KBM-7 (cell line): Measurements from ENCODE around the gene OPCML.

ENCODE experiments used
- DNase-seq: peaks from one replicate; pipeline ENCODE4 v3.0.0-alpha.2; 2015
- in situ Hi-C: fragments of 300-500 bp; cut with MboI; formaldehyde crosslinking; loops from 2 replicates; pipeline ENCODE4 v1.14.3; 2020; ENCODE audit warnings: low sequenced_read_pairs, low pct_unique_long_range_greater_than_20kb, mixed read lengths

OPCML gene

DNA sequence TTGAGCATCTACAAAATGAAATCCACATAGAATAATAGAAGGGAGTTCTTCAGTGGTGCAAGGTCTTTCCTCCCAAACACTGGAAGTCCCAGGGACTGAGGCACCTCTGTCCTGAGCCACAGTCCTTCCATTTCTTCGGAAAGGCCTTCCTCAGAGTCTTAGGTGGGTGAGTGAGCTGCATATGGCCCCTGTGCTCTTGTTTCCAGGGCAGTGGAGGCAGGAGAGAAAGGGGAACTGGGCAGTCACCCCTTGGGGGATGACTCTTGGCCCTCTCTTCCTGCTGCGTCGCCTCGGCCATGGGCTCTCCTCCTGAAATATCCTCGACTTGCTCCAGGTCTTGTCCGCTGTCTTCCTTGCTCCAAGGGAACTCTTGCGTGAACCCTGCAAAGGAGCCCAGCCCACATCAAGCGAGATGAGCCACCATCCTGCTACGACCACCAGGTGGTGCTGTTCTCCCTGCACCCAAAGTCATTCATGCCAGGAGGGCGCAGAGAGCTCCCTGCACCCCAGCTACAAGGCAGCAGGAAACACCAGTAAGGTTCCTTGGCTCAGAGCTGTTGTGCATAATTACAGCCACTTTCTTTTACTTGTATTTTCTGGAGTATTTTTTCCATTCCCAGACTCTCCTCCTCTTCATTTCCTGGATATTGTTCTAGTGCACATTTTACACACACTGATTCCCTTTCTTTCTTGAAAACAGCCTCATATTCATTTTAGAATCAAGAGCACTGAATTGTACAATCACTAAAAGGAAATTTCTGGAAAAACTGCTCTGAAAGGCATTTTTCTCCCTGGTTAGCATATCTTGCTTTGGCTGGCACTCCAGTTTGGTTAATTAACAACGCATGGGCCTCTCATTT lies 397.8 kb downstream of the OPCML start:
- peak; percentile 79 for DNase-seq
- in situ Hi-C loops = loop anchor here (25.0 kb wide), 1 partner anchor 703 kb away; the partner anchor contains the start of gene SPATA19

DNA sequence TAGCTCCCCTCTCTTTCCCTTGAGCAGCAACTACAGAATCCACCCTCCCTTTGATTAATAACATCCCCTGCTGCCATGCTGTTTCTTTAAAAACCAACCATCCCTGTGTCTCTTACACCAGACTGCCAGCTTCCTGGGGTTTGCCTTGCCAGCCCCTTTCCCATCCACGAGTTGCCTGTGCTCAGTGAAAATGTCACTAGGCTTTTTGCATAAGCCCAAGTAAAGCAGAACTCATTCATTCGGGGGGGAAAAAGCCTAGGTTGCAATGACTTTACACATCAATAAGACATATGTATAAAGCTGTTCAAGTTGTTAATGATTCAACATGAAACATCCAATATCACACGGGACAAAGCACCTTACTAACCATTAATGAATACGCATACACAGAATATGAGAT lies 398.7 kb downstream of the OPCML start:
- in situ Hi-C loops = loop anchor here (25.0 kb wide), 1 partner anchor 704 kb away; the partner anchor contains the start of gene SPATA19
- no peak for DNase-seq

DNA sequence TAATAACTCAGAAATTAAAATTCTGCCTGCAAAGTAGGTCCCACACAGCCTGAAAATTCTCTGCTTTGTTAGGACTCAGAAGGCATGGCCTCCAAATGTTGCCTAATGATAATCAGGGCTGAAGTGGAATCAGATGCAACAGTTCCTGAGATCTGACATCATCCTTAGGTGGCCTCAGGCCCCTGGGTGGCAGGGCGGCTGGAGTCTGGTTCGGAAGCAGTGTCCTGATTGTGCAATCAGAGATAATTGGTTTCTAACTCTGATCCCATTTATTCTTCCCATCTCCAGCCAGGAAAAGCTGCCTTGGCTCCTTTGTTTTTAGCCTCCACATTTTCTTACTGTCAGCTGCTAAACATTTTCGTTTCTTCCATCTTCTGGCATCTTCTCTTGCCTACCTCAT lies 399.3 kb downstream of the OPCML start:
- in situ Hi-C loops = loop anchor here (25.0 kb wide), 1 partner anchor 704 kb away; the partner anchor contains the start of gene SPATA19

DNA sequence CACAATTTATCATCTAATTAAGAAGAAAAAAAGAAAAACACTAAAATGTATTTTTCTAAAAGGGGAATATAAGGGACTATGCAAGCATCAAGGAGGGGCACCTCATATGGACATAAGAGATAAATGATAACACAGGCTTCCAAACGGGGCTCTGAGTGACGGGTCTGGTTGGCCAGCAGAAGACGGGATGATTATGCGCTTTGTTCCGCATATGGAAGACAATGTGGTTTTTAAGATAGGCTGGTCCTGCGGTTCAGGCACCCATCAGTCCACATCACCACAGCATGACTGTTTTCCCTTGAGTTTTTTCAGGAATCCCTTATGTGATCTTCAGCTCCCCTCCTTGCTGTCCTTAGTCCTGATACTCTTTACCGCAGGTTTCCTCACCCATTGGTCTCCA lies 404.6 kb downstream of the OPCML start:
- in situ Hi-C loops = loop anchor here (25.0 kb wide), 1 partner anchor 710 kb away; the partner anchor contains the start of gene SPATA19
- no peak for DNase-seq

More for the DNA sequence above, 399.3 kb downstream of the OPCML start:
- no peak for DNase-seq

DNA sequence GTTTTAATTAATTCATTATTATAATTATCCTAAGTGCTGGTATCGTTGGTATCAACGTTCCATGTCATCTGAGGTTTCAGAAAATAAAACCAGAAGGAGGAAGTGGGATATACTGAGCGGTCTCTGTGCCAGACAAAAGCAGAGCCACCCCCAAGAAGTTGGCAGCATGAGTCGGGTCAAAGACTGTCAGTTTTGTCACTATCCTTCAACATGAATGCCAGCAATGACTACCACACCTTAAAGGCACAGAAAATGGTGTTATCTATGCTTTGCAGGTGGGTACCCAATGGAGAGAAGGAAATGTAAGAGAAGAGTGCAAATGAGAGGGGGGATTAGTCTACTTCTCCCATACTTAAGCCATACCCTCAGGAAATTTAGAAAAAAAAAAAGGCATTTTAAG lies 408.5 kb downstream of the OPCML start:
- in situ Hi-C loops = no loop called here

DNA sequence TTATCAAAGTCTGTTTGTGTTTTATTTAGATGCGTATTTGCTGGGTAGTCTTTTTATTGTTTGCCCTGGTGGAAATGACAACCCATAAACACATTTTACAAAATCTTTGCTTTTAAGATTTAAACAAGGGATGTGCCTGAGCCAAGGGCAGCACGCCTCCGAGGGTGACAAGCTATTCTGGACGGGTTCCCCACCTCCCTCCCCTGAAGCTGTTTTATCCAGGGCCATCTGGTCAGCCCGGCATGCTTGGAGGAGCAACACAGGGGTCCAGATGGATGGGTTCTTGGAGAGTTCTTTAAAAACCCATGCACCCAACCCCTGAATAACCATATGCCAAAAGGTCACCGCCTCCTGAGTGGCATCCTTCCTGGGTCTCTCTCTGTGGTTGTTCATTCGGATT lies 408.9 kb downstream of the OPCML start:
- DNase-seq = no peak
- in situ Hi-C loops = no loop called here

More for the DNA sequence above, 408.5 kb downstream of the OPCML start:
- DNase-seq = no peak

DNA sequence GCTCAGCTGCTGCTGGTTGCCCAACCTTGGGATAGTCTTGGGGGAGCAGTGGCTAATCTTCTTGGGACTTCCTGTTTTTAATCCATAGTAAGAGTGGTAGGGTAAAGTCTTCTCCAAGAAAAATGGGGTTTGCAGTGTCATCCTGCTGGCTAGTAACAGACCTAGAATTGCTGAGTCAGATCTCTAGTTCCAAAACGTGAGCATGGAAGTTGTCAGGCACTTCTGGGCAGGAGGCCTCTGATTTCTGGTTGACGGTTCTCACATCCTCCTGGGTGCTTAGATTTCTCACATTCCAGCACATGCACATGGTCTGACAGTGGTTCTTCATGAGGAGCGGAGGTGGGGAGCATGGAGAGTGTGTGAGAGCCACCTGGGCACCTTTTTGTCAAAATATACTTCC lies 410.0 kb downstream of the OPCML start:
- in situ Hi-C loops = no loop called here
- DNase-seq = no peak

DNA sequence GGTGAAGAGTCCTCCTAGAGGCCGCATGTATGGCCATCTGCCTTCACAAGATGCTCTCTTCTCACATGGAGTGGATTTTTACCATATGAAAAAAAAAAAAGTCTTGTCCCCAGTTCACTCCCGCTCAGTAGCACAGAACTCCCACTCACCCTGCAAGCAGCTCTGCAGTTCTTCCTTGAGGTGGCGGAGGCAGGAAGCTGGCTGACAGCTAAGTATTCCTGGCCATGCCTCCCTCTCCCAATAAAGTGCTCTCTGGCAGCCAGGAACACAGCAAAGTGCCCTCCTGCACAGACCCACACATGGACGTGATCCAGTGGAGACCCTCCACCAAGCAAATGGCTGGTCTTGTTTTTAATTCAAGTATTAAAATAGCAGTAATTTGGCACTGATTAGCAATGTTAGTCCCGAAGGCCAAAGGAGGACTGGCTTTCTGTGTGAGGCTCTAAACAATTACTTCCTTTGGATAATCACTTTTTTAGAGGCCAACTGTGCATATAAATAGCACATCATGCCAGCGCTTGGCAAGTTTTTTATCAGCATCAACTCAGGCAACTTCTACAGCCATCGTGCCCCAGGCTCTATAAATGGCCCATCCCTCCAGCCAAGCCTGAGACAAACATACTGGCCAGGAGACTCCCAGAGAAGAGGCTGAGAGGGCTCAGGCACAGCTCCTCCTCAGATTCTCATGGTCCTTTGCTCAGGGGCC lies 413.6 kb downstream of the OPCML start:
- DNase-seq = no peak
- in situ Hi-C loops = no loop called here

DNA sequence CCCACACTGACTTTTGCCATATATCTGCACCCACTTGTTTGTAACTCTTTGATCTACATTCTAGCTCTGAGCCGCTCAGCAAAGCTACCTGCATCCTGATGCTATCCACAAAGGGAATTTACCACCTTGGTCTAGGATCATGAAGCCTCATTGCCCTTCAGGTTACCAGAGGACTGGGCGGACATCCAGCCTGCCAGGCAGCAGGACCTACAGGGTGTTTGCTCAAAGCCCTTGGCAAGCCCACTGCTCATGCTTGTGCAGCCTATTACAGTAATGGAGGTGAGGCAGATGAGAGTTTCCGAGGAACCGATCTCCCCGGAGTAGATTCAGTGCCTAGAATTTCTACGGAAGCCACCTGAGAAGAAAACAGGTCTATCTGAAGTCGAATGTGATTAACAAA lies 417.2 kb downstream of the OPCML start:
- DNase-seq = no peak
- in situ Hi-C loops = no loop called here

DNA sequence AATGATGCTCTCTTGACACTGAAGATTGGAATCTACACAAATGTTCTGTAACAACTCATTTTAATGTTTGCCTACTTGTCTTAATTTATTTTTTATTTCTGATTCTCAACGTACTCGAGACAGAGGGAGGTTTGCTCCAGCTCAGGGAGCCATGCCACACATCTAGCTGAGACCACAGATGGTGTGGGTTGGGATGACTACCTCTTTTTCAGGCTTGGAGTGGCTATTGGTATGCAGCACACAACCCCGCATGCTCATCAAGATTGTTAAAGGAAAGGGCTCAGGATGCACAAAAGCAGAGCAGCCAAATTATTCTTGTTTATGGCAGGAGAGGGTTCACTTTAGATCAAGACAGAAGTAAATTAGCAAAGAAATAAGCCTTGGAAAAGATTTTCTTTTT lies 424.5 kb downstream of the OPCML start:
- in situ Hi-C loops = no loop called here
- DNase-seq = no peak

DNA sequence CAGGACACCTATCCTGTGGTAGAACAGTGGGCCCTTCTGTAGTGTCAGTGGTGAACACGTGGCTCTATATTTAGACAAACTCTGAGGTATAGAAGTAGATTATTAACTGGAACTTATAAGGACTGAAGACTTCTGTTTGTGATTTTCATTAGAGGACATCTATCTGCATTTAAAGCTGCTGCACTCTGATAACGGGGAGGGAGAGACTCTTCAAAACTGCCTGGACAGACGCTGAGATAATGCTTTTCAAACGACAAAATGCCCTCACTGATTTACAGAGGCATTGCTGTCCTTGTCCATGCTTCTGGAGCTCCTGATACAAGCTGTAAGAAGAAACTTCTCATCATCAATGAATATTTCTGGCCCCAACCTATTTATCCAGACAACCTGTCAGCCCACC lies 425.2 kb downstream of the OPCML start:
- DNase-seq = no peak
- in situ Hi-C loops = no loop called here

DNA sequence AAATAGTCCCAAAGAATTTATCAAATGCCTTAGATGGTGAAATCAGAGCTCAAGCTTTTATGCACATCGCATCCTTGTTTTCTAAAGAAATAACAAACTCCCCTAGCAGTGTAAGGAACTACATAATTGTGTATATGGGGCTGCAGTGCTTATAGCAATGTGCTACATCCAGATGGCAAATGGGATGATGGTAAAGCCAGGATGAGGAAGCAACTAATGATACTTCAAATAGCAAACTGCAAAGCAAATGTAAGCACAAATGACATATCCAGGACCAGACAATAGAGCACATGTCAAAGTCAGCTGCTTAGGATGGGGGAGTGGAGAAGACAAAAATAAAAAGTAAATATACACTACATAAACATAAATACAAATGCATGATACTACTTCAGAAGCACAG lies 425.9 kb downstream of the OPCML start:
- no peak for DNase-seq

DNA sequence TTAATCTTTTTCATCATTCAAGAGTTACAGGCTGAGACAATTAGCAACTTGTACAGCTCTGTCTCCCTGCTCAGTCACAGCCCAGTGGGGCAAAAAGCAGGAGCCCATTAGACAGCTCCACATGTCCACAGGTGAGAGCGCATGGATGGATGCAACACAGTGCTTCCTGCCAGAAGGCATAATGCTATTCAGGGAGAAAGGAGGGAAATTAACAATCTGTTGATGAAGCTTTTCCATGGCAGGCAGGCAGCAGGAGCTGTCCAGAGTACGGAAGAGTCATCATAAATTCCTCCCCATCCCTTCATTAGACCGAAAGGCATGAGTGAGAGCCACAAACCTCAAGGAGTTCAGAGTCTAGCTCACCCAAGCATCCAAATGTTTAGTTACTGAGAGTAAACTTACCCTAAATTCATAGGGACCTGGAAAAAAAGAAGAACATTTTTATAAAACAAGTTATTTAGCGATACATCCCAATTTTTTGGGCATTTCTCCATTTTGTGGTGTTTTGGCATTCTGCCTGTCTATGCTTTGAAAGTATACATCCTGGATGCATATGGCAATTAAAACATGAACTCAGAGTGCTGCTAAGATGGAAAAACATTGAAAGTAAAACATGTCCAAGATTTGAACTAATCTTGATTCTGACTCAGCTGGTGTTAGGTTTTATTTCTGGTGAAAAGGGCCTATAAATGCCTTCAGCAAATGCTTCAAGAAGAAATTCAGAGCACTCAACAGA lies 428.1 kb downstream of the OPCML start:
- no peak for DNase-seq
- in situ Hi-C loops = no loop called here

More for the DNA sequence above, 425.9 kb downstream of the OPCML start:
- in situ Hi-C loops = no loop called here

DNA sequence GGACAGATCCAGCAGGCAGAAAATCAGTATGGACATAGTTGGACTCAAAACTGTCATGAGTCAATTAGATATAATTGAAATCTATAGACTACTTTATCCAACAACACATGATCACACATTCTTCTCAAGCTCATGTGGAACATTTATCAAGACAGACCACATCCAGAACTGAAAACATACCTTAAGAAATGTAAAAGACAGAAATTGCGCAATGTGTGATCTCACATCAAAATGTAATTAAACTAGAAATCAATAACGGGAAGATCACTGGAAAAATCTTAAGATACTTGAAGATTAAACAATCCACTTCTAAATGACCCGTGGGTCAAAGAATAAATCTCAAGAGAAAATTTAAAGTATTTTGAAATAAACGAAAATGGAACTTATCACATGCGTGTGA lies 435.3 kb downstream of the OPCML start:
- no peak for DNase-seq
- in situ Hi-C loops = no loop called here

DNA sequence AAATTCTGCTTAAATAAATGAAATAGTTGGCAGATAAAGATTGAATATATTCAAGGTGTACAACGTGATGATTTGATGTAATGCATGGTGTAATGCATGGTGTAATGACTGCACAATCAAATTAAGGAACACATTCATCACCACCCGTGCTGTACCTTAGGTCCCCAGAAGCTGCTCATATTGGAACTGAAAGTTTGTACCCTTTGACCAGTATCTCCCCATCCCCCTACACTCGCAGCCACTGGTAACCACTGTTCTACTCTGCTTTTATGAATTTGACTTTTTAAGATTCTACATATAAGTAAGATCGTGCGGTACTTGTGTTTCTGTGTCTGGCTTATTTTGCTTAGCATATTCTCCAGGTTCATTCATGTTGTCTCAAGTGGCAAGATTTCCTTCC lies 445.8 kb downstream of the OPCML start:
- in situ Hi-C loops = no loop called here
- no peak for DNase-seq

DNA sequence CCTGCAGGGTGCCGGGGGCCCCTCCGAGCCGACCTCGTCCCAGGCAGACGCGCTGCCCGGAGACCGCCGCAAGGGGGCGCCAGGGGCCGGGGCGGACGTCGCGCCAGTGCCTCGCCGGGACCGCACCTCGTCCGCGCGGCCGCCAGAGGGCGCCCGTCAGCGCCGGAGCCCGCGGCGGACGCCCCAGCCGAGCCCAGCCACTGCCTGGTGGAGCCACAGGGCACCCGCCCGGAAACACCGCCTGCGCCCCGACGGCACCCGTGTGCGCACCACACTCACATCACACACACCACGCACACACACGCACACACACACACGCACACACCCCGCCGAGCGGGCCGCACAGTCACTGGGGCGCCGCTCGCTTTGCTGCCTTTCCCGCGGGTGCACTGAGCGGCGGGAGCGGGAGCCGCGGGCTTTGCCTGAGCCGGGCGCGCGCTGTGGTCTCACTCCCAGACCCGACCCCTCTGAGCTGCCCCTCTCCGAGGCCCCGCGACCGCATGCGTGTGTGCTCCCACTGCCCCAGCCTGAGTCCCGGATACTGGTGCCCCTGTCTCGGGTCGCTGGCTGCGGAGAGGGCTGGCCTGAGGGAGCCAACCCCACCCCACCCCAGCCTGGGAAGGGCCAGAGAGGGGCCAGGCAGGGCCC lies 449.3 kb downstream of the OPCML start:
- DNase-seq = peak; percentile 63
- in situ Hi-C loops = no loop called here

DNA sequence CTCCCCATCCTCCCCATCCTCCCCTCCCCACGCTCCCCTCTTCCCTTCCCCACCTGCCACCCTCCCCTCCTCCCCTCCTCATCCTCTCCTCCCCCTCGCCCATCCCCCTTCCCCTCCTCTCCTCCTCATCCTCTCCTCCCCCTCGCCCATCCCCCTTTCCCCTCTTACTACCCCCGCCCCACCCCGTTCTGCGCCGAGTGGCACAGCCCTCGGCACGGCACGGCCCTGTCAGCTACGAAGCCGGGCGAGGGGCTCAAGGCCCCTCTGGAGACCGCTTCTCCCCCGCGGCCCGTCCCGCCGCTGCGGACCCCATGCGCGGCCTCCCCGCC lies 449.9 kb downstream of the OPCML start:
- in situ Hi-C loops = no loop called here
- DNase-seq = no peak

DNA sequence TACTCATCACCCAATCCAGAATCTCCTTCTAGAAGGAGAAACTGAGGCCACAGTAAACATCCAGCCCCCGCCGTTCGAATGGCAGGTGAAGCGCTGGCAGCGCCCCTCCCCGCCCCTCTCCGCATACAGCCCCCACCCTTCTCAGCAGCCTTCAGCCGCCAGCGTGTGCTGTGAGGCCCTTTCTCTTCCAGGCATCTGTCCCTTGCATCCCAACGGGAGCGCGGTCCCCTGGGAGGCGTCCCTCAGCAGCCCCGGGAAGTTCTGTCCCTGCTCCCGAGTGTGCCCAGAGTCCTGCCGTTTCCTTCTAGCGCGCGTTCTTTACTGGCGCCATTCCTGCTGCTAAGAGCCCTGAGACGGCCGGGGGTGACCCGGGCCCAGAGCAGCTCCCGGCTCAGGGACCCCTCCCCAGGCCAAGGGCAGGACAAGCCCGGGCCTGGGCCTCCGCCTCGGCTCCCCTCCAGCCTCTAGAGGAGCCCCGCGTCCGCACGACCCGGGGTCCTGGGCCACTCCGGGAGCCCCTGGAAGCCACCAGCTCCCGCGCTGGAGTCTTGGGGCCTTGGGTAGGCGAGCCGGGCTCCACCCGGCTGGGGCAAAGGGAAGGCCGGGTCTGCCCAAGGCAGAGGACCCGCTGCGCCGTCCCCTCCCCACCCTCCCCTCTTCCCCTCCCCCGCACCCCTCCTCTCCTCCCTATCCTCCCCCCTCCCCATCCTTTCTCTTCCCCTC lies 450.4 kb downstream of the OPCML start:
- in situ Hi-C loops = no loop called here
- no peak for DNase-seq

DNA sequence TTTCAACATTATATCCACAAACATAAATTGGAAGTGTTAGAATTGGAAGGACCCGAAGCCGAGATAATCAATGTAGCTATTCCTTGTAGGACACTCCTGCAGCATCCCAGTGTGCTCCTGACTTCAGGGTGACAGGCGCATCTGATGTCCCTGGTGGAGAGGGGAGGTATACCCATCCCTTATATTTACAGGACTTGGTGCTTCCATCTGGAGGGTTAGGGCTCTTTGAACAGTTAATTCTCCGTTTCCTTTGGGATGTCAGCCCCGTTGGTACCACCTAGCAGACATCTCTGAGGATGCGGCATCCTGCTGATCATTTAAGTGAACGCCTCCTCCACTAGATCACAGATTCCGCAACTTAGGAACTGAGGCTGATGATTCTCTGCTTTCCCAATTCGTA lies 451.3 kb downstream of the OPCML start:
- no peak for DNase-seq
- in situ Hi-C loops = no loop called here
